GM12874 (cell line): ENCODE measurements around the gene CDK2AP2.

Experiments used
- TF ChIP-seq, protein P1 (sequence below): IDR thresholded peaks from 2 replicates; pipeline ENCODE4 v1.5.1; 2011; ENCODE audit warnings: low read depth, mild to moderate bottlenecking, control low read depth, low read length, moderate library complexity; ENCODE audit not compliant: insufficient read depth

Gene CDK2AP2

DNA sequence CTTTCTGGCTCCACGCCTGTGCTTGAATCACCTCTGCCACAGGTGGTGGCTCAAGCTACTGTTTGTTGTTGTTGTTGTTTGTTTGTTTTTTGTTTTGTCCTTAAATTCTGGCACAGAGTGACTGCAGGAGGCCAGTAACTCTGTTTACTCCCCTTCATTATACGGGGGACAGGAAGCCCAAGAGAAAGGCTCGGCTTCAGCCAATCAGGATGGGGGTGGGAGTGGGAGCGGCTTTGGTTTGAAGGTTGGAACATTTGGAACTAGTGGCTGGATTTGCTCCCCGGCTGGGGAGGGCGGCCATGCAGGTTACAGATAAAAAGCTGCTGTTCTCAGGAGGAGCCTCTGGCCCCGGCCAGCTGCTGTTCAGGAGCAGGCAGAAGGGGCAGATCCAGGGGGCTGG, 35.0 kb upstream of the CDK2AP2 start:
- TF ChIP-seq, protein P1, sequence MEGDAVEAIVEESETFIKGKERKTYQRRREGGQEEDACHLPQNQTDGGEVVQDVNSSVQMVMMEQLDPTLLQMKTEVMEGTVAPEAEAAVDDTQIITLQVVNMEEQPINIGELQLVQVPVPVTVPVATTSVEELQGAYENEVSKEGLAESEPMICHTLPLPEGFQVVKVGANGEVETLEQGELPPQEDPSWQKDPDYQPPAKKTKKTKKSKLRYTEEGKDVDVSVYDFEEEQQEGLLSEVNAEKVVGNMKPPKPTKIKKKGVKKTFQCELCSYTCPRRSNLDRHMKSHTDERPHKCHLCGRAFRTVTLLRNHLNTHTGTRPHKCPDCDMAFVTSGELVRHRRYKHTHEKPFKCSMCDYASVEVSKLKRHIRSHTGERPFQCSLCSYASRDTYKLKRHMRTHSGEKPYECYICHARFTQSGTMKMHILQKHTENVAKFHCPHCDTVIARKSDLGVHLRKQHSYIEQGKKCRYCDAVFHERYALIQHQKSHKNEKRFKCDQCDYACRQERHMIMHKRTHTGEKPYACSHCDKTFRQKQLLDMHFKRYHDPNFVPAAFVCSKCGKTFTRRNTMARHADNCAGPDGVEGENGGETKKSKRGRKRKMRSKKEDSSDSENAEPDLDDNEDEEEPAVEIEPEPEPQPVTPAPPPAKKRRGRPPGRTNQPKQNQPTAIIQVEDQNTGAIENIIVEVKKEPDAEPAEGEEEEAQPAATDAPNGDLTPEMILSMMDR: no peak

DNA sequence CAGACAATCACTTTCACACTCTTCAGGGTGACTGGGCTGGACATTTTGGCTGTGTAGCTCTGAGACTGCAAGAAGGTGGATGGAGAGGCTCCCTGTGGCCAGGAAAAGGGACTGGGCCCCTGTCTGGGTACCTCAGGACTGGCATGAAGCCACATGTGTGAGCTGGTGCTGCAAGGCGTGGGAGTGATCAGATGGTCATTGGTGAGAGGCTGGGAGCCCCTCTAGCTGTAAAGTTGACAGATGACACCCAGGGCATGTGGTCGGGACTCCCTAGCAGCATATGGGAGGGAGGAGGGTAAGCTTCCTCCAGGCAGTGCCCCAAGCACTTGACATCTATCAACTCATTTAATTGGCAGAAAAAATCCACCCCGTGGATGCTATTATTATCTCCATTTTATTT, 34.2 kb upstream of the CDK2AP2 start:
- TF ChIP-seq, protein P1: no peak

DNA sequence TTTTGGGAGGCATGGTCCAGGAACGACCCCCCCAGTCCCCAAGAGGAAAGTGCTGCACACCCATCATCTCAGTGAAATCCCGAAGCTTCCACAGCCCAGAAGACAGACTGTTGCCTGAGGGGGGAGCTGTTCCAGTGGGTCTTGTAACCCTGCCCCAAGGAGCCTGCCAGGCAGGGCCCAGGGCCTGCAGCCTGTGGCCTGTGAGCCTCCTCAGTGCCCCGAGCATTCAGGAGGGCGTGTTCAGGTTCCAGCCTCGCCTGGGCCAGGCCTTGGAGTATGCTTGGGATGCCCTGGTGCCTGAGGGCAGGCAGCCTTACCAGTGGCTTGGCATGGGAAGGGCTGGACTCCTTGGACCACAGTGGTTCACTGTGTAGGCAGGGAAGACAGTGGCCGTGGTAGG, 33.2 kb upstream of the CDK2AP2 start:
- TF ChIP-seq, protein P1: no peak

DNA sequence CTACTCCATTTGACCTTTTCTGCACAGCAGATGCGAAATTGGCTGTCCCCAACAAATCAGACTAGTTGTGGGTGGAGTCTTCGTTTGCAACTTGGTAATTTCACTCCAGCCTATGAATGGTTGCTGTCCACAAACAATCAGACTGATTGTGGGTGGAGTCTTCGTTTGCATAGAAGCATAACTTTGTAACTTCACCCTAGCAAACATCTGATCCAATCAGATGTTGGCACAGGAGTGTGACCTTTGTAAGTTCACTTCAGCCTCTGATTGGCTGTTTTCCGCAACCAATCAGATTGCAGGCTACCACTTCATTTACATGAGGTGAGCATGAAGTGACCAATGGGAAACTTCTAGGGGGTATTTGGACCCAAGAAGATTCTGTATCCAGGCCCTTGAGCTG, 31.6 kb upstream of the CDK2AP2 start:
- TF ChIP-seq, protein P1: no peak

DNA sequence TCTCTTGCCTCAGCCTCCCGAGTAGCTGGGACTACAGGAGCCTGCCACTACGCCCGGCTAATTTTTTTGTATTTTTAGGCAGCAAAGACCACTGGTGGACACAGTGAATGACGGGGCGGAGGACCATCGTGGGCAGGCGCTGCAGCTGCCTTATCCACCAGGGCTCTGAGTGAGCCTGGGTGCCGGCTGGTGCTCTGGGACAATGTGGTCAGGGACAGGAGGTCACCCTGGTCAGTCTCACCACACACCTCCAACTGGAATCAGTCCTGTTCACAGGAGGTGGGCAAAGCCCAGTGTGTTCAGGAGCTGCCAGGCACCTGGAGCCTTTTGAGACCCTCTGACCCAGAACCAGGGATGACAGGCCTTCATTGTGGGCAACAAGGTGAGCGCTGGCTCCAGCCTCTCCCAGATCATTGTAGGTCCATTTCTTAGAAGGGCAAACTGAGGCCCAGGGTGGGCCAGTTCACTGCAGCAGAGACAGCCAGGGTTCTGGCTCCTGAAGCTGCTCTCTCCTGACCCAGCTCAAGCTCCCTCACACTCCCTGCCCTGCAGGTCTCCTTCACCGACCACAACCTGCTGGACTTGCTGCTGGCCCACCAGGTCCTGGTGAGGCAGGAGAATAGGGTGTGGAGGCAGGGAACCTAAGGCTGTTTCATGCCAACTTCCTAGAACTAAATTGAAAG, 31.0 kb upstream of the CDK2AP2 start:
- TF ChIP-seq, protein P1: no peak

DNA sequence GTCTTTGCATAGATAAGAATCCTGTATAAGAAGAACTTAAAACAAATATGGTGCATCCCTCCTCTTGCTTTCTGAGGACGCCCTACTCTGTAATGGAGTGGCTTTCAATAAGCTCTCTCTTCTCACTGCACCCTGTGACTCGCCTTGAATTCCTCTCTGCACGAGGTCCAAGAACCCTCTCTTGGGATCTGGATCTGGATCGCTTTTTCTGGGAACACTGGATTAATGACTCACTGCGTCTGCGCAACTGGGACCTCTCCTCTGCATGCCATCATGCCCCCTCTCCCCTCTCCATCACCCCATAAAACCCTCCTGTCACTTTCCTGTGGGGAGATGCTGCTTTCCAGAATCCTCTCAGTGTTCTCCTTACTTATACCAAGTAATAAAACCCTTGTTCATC, 30.3 kb upstream of the CDK2AP2 start:
- TF ChIP-seq, protein P1: no peak

DNA sequence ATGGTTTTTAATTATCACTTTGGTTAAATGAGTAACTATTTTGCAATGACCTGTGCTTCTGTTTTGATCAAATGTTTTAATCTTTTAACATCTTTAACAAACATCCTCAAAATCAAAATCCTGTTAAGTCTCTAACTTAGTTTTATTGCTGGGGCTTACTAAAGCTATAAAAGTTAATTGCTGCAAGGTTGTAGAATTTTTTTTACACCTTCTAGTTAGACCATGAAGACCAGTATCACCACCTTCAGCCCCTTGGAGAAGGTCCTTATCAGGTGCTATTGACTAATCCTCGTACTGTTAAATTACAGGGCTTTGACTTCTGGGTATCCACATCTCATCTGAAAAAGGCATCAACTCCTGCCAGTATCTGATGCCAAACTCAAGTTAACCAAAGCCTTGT, 27.6 kb upstream of the CDK2AP2 start:
- TF ChIP-seq, protein P1: no peak
